Ishikawa (cell line): ENCODE results near the gene KCNK5.

Experiments used
- CEBPB ChIP-seq: IDR thresholded peaks from 2 replicates; pipeline ENCODE4 v1.6.1; 2012
- CREB1 ChIP-seq: IDR thresholded peaks from 2 replicates; pipeline ENCODE4 v1.6.1; 2012; ENCODE audit warnings: low read depth
- EGR1 ChIP-seq: IDR thresholded peaks from 2 replicates; pipeline ENCODE4 v1.6.1; 2012
- EP300 ChIP-seq: IDR thresholded peaks from 2 replicates; pipeline ENCODE4 v1.6.1; 2012; ENCODE audit warnings: borderline replicate concordance
- FOXM1 ChIP-seq: IDR thresholded peaks from 2 replicates; pipeline ENCODE4 v1.6.1; 2012; ENCODE audit warnings: low read depth, borderline replicate concordance
- MAX ChIP-seq: IDR thresholded peaks from 2 replicates; pipeline ENCODE4 v1.6.1; 2012
- NFIC ChIP-seq: IDR thresholded peaks from 2 replicates; pipeline ENCODE4 v1.6.1; 2012
- RAD21 ChIP-seq: IDR thresholded peaks from 2 replicates; pipeline ENCODE4 v1.6.1; 2012; ENCODE audit warnings: low read depth
- REST ChIP-seq: IDR thresholded peaks from 2 replicates; pipeline ENCODE4 v1.6.1; 2012; ENCODE audit warnings: low read depth, mild to moderate bottlenecking
- TAF1 ChIP-seq: IDR thresholded peaks from 2 replicates; pipeline ENCODE4 v1.6.1; 2012; ENCODE audit warnings: low read depth, mild to moderate bottlenecking
- TCF12 ChIP-seq: IDR thresholded peaks from 2 replicates; pipeline ENCODE4 v1.6.1; 2012; ENCODE audit warnings: low read depth
- TEAD4 ChIP-seq: IDR thresholded peaks from 2 replicates; pipeline ENCODE4 v1.6.1; 2012
- USF1 ChIP-seq: IDR thresholded peaks from 2 replicates; pipeline ENCODE4 v1.6.1; 2012
- YY1 ChIP-seq: IDR thresholded peaks from 2 replicates; pipeline ENCODE4 v1.6.1; 2012; ENCODE audit warnings: low read depth
- ZBTB7A ChIP-seq: IDR thresholded peaks from 2 replicates; pipeline ENCODE4 v1.6.1; 2012; ENCODE audit warnings: low read depth

KCNK5 gene

GRCh38 chr6:39209911-39210310 is 19.4 kb downstream of the KCNK5 start:
- TF ChIP-seq REST (no peak), ZBTB7A (no peak), EP300 (no peak), TEAD4 (no peak), EGR1 (no peak), RAD21 (no peak), CEBPB (no peak), NFIC (no peak), CREB1 (no peak), TAF1 (no peak), TCF12 (no peak)

GRCh38 chr6:39209360-39209811 is 19.9 kb downstream of the KCNK5 start:
- TF ChIP-seq TCF12 (no peak), MAX (no peak), YY1 (no peak), CEBPB (no peak)

- no peak for TF ChIP-seq TEAD4
- no peak for TF ChIP-seq NFIC
- no peak for TF ChIP-seq ZBTB7A
- no peak for TF ChIP-seq TCF12
- no peak for TF ChIP-seq CEBPB
- no peak for TF ChIP-seq USF1
- no peak for TF ChIP-seq YY1
- no peak for TF ChIP-seq EGR1
- no peak for TF ChIP-seq TAF1
- TF ChIP-seq MAX, result no peak
- TF ChIP-seq EP300, result no peak
- no peak for TF ChIP-seq RAD21
Observed at GRCh38 chr6:39208223-39208739, 21.0 kb downstream of the KCNK5 start.

GRCh38 chr6:39207416-39208222 is 21.7 kb downstream of the KCNK5 start:
- TF ChIP-seq USF1 (no peak), TAF1 (no peak), YY1 (no peak), EGR1 (no peak), CEBPB (no peak), MAX (no peak), ZBTB7A (no peak), TEAD4 (no peak), REST (no peak), CREB1 (no peak), TCF12 (no peak), EP300 (no peak), FOXM1 (no peak), NFIC (no peak), RAD21 (no peak)

GRCh38 chr6:39206250-39206721 is 23.0 kb downstream of the KCNK5 start:
- no peak for TF ChIP-seq TAF1
- no peak for TF ChIP-seq REST
